Stimulated activated CD8-positive, alpha-beta memory T cell treated with anti-CD3 and anti-CD28 coated beads, Interleukin-7, amount 100 ng/mL, for 24 hours (primary cell): ENCODE data around the gene GAPT.

Experiments
- DNase-seq: peaks from one replicate; pipeline ENCODE4 v3.0.0-alpha.2; 2020; ENCODE audit warnings: low read depth

The GAPT gene

DNA sequence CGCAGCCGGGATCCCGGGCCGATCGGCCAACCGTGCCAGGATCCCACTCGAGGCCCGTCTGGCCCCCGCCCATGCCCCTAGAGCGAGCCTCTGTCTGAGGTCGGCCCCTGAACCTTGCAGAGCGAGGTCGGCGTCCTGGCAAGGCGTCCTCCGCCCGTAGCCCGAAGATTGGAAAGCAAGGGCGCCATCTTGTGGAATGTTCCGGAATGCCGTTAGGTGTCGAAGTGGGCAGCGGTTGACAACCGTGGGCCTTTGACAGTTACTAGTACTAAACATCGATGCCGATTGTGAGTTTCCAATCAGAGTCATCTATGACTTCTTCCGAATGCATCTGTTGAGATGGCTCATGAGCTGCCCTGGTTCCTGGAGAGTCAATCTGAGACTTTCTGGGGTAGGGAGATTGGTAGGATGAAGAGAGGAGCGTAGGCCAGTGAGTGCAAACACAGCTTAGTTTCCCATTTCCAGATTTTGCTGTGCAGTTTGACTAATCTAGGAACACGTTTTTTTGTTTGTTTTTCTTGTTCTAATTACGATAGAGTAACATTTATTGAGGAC, 30.4 kb upstream of the GAPT start:
- DNase-seq = peak; percentile 85

- DNase-seq = no peak
These were observed 29.1 kb upstream of the GAPT start for GRCh38 chr5:58462154-58462553.

DNA sequence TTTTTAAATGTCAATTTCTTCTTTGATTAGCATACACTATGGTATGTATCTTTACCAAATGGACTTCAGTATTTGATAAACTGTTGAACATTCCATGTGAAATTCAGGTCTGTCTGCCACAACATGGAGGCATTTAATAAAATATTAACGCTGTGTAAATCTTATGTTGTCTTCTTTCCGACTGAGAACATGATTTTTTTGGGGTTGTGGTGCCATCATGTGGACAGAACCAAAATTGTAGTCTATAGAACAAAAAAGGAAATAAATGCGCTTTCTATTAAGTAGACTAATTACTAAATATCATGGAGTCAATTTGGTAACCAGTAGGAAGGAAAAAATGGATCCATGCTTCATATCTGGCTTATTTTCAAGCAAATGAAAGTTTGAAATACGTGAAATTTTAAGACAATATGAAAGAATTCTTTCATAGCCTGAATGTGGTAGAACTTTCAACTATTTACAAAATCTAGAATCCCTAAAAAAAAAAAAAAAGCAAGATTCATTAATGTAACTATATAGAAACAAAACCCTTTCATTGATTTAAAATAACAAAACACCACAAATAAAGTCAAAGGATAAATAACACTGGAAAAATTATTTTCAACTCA, 28.5 kb upstream of the GAPT start:
- no peak for DNase-seq

DNA sequence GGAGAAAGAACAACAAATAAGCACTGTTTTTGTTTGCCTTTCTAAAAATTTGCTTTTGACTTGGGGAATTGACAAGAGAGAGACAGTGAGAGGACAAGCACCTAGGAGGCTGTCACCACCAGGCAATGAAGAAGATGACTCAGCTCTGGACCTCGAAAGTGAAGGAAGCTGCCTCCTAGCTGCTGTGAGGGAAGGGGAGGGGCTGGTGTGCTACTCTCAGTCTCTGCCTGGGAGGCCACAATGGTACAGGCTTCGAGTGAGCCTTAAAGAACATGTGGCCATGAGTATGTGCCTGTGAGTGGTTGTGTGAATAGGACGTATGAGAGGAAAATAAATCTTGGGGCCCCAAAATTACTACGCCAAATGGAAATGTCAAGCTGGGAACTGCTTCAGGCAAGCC, 24.3 kb upstream of the GAPT start:
- DNase-seq = no peak

DNA sequence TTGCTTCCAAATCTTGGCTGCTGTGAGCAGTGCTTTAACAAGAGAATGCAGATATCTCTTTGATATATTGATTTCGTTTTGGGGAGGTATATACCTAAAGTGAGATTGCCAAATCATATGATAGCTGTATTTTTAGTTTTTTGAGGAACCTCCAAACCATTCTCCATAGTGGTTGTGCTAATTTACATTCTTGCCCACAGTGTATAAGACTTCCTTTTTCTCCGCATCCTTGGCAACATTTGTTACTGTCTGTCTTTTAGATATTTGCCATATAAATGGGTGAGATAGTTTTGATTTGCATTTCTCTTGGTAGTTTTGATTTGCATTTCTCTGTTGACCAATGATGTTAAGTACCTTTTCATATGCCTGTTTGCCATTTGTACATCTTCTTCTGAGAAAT, 21.3 kb upstream of the GAPT start:
- DNase-seq = no peak

- no peak for DNase-seq
These were observed 15.8 kb upstream of the GAPT start for GRCh38 chr5:58475404-58475803.

- DNase-seq = no peak
These were observed 13.4 kb upstream of the GAPT start for GRCh38 chr5:58477760-58478376.

- DNase-seq = no peak
These were observed 10.1 kb upstream of the GAPT start for GRCh38 chr5:58481066-58481676.

GRCh38 chr5:58481828-58482227, 9.4 kb upstream of the GAPT start:
- DNase-seq = no peak

- DNase-seq = no peak
These were observed 8.7 kb upstream of the GAPT start for GRCh38 chr5:58482536-58482935.

- no peak for DNase-seq
These were observed 6.7 kb upstream of the GAPT start for GRCh38 chr5:58484505-58484904.

GRCh38 chr5:58486290-58486689, 4.9 kb upstream of the GAPT start:
- no peak for DNase-seq

DNA sequence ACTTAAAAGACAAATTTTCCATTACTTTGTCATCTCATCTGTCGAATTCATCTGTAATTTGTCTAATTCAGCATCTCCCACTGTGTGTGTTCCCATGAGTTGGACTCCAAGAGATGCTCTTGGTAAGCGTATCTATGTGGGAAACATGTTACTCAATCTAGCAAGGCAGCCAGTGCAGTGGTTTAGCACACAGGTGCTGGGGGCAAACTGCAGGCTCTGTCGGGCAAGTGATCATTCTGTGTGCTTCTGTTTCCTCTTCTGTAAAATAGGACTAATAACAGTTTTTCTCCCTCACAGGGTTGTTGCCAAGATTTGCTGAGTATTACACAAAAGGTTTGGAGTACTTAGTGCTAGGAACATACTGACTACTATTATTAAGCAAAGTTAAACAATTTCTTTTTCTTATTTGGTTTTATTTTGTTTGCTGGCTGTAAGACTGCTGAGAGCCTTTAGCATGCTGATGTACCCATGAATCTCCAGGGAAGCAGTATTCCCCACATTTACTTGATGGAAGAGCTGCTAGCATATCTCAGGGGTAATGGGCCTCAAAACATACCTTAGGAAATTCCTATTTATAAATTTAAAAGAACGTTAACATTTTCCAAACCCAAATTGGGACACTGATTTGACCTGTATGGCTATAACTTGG, 709 bp upstream of the GAPT start:
- no peak for DNase-seq

DNA sequence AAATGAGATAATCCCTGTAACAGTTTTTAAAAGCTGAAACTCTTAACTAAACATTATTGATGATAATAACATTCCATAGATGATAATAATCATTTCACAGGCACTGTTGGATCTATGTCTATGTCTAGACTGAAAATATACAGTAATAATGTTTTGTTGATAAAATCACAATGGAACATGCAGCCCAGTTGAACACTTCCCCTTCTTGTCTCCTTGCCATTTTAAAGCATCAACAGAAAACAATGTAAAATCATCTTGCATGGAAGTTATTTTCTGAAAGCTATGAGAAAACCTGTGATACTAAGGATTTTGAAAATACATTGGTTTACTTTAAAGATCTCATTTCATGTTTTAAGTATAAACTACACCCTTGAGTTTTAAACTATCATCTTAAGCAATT, 1.9 kb downstream of the GAPT start:
- no peak for DNase-seq

DNA sequence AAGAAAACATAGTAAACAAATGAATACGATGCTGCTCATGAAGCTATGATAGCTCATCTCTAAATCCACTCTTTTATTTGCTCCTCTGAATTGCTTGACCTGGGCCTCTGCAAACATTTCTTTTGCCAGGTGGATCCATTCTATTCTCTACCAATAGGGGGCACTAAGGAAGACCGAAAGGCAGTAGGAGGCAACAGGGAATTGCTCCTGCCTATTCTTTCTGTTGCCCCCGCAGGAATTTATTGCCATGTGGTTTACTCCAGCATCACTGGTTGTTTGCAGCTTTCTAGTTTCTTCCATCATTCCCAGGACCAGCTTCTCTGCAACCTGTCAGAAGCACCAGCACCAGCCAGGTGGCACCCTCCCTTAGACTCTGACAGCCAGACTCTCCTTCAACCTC, 5.3 kb downstream of the GAPT start:
- DNase-seq = no peak

DNA sequence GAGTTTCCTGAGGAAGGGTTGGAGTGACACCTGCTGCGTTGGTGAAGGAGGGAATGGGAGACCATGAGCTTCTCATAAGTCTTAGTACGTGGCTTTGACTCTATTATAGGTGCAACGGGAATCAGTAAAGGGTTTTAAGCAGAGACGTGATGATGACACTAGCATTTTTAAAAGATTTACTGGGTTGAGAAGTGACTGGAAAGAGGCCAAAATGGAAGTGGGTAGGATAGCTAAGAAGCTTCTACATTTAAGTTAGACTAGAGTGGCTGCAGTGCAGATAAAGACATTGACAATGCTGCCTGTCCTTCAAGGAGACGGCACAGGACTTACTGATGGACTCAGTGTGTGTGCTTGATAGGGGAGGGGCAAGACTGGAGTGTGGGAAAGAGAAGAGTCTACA, 6.2 kb downstream of the GAPT start:
- DNase-seq = no peak

- DNase-seq = no peak
These were observed 6.7 kb downstream of the GAPT start for GRCh38 chr5:58497921-58498320.

- DNase-seq = no peak
These were observed 7.2 kb downstream of the GAPT start for GRCh38 chr5:58498340-58498942.

- no peak for DNase-seq
These were observed 8.0 kb downstream of the GAPT start for GRCh38 chr5:58499231-58499630.

GRCh38 chr5:58499941-58500340, 8.7 kb downstream of the GAPT start:
- no peak for DNase-seq

GRCh38 chr5:58501778-58502417, 10.7 kb downstream of the GAPT start:
- no peak for DNase-seq

DNA sequence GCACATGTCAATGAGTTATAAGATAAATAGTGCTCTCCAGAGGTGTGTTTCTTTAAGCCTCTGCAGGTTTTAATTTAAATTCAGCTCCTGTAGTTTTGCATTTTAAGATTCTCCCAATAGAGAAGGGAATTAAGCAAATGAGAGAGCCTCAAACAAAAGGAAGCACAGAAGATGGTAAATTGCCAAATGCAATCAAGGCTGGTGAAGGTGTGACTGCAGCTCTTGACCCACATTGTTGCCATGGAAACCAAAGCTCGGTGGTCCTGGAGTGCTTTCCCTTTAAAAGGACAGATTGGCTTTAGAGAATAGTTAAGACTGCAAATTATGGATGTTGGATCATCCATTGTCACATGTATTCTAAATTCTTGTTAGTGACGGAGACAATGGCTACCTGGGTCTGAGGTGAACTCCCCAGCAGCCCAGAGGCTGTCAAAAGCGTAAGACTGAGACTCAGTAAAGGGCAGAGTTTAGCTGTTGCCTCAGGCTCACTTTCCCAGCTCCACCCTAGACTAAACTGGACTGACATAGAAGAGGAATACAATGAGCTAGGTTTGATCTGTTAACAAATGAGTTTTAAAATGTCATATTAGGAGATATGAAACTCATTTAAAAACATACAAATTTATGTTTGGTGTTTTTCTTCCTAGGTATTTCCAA, 12.3 kb downstream of the GAPT start:
- DNase-seq = no peak
